SU-DHL-6 (cell line): Measurements from ENCODE around the gene DDX10.

Experiments
- CTCF ChIP-seq: fragments of 200-600 bp; sonication (generic); IDR thresholded peaks from one replicate; pipeline ENCODE4 v1.5.1; 2017; ENCODE audit warnings: antibody characterized with exemption, mild to moderate bottlenecking, low read length, moderate library complexity; ENCODE audit not compliant: insufficient read depth, poor library complexity, severe bottlenecking
- EZH2phosphoT487 ChIP-seq: fragments of 200-600 bp; sonication (generic), shearing (Covaris generic); conservative IDR thresholded peaks from 2 replicates; pipeline ENCODE4 v1.6.1; 2018; ENCODE audit warnings: mild to moderate bottlenecking, antibody characterized with exemption, low read length, moderate library complexity, mixed read lengths

GRCh38 chr11:108680271-108680670 lies 15.4 kb downstream of the DDX10 start:
- no peak for TF ChIP-seq CTCF
- no peak for TF ChIP-seq EZH2phosphoT487
